GM19467 (cell line): ENCODE measurements around the gene TTC7B.

Source experiments
- ATAC-seq: cut with Tn5 transposase; IDR thresholded peaks from one replicate; pipeline ENCODE4 v1.9.1; 2021; ENCODE audit warnings: mild to moderate bottlenecking, moderate library complexity; ENCODE audit not compliant: unreplicated experiment

TTC7B gene

DNA sequence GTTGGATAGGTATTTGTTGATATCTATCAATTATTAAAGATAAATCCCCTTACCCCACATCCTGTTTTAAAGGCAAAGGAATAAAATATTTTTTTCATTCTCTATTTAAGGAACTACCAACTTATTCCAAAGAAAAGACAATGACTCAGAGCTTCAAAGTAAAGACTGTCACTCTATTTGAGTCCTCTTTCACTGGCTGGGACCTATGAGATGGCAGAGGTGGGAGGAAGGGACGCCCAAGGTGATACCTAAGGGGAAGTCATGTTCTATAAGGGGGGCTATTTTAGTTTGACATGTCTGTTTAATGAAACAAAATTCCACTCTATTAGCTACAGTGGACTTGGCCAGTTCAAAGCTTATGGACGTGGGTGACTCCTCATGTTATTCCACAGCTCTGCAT lies 209.8 kb downstream of the TTC7B start:
- no peak for ATAC-seq

DNA sequence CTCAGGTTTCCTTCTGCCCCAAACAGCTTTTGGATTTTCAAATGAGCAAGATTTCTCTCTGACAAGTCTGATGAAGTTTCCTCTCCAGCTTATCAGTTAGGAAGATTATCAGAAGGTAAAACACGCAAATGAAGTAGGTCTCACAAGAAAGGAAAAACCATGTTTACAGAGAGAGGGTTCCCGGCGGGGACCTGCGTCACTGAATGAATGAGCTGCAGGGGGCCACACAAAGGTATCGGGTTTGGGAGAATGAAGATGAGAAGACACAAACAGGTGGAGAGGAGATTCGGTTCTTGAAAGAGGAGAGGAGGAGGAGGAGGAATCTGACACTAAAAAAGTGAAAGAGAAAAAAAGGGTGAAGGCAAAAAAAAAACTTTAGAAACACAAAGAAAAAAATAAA lies 210.8 kb downstream of the TTC7B start:
- ATAC-seq = no peak

DNA sequence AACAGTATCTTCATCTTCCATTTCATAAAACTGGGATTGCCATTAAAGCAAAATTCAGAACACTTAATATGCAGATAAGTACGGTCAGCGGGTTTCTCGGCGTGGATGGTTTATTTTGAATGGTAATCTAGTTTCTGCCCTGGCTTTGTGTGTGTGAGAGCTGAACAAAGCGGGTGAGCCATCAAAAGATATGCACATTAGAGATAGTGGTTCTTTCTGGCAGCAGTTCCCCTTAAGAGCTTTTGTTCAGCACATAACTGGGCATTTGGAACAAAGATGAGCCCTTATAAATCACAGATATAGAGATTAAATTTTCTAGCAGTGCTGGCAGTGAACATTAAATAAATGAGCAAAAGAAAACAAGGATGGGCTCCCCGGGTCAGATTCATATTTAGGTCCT lies 211.9 kb downstream of the TTC7B start:
- no peak for ATAC-seq

DNA sequence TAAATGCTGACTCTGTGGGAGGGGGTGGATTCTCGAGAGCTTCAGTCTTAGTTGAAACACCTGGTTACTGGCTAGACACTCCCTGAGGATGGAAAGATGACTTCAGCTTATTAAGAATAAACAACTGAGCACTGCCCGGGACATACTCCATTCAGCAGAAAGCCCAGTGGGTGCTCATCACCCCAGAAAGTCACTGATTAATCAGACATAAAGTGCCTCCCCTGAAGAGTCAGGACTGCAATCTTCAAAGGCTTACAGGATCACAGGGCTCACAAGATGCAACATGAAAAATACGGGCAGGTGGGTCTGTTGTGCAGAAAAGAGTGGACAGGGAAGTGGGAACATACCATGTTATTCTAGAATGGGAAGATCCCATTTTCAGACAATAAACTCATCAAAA lies 212.4 kb downstream of the TTC7B start:
- ATAC-seq = no peak

DNA sequence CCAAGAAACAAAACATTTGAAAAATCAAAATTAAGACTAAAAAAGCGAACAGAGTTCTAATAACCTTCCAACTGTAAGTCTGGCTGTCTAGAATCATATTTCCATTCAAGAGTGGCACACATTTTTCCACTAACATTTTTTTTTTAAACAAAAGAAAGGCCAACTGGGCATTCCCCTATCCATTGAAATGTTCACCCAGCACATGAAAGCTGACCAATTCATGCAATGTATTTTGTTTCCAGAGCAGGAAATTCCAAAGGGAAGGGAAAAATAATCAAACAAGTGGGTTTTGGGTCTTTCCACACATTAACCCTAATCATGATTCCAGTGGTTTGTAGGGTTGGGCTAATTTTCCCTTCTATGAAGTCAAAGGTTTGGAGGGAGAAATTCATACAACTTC lies 212.9 kb downstream of the TTC7B start:
- no peak for ATAC-seq

DNA sequence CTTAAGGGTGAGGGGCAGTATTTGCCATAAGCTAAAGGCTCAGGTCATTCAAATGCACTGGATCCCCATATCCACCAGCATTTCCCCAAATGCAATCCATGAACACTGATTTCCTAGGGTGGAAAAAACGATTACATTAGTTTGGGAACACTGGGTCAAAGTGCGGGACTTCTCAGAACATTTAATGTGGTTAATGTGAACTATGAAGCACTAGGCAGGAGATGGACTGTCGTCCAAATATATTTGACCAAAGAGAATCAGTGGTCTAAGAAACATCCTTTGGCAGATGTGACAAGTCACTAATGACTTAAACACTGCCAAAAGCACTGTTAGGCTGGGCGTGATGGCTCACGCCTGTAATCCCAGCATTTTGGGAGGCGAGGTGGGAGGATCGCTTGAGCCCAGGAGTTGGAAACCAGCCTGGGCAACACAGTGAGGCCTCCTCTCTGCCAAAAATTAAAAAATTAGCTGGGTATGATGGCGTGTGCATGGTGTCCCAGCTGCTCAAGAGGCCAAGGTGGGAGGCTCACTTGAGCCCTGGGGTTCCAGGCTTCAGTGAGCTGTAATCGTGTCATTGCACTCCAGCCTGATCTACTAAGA lies 214.0 kb downstream of the TTC7B start:
- ATAC-seq = no peak

DNA sequence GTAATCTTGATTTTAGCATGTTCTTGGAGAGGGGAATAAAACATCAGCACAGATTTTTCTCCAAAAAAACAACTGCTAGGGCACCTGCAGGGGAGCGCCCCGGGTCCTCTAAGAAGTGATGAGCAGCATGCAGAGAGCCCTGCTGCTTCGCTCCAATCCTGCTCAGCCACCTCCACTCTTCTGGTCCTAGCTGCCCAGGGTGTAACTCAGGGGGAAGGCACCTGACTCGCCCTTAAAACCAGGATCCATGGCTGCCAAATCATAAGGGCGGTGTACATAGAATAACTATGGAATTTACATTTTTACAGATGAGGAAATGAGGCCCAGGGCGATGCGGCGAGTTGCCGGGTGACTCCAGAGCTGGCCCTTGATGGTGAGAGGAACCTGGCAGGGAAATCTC lies 214.7 kb downstream of the TTC7B start:
- no peak for ATAC-seq

DNA sequence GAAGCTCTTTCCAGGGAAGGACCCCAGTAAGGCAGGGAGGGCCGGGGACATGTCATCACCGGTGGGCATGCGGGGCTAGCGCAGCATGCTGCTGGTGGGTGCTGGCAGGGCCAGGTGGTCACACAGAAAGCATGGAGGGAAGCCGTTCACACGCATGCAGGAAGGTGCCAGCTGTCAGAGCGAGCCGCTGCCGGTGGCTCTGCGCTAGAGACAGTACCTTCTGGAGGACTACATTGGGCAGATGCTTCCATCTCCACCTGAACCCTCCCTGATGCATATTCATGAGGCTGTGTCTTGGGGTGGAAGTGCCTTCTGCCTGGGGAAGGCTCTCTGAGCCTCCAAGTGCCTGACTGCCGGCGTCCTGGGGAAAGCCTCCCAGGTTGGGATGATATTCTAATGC lies 215.6 kb downstream of the TTC7B start:
- no peak for ATAC-seq

DNA sequence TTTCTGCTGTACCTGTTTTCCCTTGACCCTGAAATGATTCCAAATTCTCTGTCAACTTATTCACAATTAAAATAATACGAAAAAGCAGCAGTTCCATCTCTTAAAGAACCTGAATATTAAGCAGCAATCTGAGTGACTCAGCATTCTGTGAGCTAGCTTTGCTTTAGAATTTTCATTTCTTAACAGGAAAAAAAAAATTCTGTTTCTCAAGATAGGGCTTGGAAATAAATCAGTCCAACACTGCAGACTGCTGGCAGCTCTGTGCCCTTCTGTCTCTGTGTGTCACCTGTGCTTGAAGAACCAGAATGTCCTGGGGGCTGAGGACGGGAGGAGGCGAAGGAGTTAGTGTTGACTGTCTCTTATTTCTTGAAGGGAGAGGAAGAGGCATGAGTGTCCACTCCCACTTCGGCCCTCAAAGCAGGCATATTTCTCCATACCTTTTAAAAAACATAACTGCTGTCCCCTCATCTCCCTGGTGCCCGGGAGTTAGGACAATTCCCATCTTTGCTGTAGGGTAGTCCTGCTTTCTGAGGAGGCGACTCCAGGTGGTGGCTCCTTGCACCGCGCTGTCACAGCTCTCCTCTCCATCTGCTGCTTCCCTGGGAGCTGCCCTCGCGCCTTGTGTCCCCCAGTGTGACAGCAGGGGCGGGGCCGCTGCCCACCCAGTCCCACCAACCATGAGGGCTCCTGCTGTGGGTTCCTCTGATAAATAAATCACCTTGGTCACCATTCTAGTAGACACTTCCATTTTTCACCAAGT lies 216.3 kb downstream of the TTC7B start:
- no peak for ATAC-seq

DNA sequence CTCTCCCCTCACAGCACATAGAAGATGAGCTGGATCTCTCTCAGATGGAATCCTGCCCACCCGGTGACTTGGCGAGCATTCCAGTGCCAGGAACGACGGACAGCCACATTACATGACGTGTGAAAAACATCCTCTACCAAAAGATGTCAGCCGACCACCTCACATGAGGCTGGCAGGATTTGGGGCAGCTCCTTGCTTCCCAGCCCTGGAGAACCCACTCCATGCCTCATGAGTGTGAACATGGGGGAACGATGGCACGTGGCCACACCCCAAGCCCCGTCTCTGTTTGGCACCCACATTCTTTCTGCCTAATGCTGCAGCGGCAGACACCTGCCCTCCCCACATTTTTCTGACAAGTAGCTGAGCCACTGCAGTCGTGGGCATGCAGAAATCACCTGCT lies 216.9 kb downstream of the TTC7B start:
- no peak for ATAC-seq

DNA sequence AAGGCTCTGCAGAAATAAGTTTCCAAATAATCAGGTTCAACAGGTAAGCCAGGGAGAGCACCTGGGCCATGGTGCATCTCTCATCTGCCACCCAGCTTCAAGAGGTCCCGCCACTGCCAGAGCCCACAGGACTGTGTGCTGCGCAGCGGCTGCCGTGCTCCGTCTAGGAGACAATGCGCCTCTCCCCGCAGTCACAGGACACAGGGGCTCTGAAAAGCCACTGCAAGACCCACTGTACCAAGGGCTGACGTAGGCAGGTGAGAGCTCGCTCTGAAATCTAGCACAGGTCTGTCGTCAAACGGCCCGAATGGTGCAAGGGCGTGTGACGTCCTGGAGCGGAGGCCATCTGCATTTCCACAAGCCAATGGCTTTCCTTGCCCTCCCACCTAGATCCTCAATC lies 218.3 kb downstream of the TTC7B start:
- no peak for ATAC-seq

DNA sequence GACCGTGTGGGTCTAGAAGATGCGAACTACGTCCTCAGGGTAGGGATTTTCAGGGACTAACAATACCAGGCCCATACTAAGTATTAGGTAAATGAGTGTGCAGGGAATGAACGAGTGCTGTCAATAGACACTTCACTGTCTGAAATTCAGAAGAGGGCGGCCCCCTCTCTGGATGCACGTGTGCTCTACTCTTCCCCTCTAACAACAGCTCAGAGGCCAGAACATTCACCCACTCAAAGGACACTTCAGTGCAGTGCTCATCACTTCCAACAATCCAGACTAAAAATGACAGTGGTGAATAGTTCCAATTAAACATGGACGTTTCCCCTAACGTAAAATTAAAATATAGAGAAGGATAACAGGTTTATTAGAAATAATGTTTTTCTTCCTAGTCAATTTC lies 219.5 kb downstream of the TTC7B start:
- ATAC-seq = no peak

DNA sequence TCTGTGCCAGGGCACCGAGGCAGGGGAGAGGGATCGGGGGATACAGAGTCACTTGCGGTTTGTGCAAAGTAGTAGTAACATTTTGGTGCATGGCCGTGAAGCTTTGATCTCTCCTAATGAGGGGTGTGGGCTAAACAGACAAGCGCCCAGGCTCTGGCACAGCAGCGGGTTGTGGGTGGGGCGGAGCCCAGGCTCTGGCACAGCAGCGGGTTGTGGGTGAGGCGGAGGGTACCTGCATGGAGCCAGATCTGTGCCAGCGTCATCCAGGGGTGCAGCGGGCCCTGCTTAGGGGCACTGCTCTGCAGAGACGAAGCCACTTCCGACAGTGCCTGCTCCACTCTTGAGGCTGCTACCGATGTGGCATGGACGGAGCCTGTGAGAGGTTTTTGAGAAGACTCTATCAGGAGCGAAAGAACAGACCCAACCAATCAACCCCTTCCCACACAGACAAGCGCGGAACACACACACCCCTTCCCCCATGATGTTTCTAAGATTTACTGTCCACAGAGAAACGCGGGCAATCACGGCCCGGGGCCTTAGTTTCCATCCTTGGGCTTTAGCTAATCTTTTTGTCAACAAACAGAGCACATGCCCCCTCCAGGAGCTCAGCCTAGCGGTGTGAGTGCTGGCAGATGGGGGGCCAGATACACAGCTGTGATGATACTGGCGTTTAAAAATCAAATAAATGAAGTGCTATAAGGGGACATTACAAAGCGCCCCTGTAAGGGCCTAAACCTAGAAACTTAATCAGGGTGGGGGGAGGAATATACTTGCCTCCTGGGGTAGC lies 222.8 kb downstream of the TTC7B start:
- no peak for ATAC-seq

DNA sequence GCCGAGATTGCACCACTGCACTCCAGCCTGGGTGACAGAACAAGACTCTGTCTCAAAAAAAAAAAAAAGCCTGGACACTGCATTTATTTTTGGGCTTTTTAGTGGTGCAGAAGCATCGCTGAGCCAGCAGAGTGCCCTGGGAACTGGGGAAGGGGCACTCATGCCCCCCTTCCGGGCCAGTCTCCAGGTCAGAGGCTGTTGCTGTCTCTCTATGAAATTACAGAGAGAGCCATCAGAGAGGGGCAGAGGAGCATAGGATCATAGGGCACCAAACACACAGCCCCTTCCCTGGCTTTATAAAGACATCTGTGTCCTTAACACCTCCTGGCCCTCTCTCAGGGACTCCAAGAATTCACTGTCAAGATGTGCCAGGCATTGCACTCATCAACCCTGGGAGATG lies 223.6 kb downstream of the TTC7B start:
- ATAC-seq = no peak

DNA sequence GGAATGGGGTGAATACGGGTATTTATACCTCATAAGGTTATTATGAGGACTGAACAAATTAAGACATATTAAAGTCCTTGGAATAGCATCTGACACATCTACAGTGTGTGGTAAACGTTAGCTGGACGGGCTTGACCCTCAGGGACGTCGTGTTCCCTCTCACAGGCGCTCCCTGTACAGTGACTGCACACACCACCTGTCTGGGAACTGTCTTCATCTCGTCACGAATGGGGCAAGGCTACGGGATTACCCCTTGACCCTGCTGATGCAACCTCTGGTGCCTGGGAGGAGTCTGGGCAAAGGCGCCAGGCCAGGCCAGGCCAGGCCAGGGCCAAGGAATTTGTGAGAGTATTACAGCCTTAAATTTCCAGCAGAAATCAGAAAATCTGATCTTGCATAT lies 228.3 kb downstream of the TTC7B start:
- no peak for ATAC-seq

DNA sequence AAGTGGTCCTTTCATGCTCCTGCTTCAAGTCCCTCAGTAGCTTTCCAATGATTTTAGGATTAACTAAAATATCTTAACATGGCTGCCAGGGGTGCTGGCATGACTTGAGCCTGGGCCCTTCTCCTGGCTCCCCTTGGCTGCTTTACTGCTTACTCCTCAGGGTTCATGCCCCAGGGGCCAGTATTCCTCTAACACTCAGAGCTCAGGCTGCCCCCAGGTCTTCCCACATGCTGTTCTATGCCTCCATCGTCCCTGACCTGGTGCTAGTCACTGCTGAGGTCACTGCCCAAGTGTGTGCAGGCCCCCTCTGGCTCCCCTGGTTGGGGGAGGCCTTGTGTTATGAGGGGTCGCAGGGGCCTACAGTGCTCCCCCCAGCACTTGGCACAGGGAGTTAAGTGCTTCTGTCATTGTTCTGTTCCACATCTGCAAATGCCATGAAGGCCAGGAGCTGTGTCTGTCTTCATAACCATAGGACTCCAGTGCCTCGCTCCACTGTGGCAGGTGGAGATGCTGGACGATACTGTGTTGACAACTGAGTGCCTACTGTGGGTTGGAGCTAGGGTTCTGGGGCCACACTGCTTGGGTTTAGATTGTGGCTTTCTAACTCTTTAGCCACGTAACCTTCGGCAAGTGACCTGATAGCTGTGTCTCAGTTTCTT lies 228.8 kb downstream of the TTC7B start:
- ATAC-seq = no peak

DNA sequence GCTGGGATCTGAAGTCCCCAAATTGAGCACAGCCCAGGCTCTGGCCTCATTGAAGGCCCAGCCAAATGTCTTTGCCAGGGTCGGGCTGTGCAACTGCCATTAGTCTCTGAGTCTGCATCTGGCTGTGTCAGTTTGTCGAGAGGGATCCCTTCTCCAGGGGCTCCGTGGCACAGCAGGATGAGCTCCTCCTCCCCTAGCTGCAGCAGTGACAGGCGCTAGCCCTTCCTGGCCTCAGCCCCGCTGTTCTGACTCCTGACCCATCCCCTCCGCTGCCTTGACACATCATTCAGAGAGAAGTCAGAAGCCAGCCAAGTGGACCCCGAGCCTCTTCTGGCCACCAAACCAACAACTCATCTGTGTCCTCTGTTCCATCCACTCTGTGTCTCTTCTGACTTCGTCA lies 231.1 kb downstream of the TTC7B start:
- ATAC-seq = no peak

DNA sequence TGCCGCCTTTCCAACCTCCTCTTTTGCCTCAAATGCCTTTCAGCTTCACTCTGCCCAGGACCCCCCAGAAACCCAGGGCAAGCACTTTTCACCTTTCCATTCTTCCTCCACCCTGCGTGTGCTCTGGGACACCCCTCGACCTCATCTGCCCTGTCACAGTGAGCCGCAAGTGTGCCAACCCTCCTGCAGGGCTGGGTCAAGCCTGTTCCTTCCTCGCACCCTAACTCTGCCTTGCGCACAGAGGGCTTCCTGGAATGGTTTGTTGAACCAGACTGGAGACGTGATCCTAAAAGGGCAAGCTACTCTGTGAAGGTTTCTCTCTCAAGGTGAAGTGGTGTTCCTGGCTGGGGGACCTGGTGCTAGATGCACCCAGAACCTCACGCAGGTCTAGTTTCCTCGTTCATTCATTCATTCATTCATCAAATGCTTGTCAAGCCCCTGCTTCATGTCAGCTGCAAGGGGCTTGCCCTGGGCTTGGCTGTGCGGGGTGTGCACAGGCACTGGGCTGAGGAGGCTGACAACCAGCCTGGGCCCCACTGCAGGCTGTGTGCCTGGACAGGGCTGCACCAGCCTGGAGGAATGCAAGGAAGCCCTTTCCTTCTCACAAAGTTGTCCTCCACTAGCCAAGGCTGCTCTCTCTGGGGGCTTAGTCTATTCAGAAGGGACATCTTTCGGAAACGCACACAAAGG lies 232.2 kb downstream of the TTC7B start:
- no peak for ATAC-seq

DNA sequence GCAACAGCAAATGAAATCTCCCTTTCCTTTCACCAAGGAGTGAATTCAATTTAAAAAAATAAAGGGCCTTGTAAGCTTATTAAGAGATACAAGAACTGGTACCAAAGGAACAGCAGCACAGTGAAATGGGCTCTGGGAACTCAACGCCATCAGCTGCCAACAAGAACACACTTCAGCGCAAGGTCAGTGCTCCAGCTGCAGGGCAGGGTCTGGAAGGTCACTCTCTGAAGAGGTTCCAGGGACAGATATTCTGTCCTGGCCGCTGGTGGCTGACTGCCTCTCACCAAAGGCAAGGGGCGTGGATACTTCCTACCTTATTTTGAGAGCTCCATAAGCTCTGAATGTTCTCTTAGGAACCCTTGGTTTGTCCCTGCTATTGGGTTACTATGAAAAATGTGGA lies 232.8 kb downstream of the TTC7B start:
- no peak for ATAC-seq

DNA sequence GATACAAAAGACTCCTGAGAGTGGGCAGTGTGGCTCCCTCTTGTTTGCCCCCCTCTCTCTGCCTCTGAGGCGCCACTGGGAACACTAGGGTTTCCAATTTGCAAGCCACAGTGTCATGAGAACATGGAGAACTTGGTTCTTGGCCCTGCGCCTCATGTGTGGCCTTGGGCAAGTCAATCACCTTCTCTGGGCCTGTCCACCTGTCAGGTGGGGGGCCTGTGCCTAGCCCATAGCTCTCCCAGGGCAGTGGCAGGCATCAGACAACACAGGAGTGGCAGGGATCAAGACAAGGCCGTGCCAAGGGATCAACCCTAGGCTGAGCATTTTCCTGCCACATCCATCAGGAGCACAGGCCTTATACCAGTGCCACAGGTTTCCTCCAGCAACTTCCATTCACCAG lies 234.1 kb downstream of the TTC7B start:
- no peak for ATAC-seq

DNA sequence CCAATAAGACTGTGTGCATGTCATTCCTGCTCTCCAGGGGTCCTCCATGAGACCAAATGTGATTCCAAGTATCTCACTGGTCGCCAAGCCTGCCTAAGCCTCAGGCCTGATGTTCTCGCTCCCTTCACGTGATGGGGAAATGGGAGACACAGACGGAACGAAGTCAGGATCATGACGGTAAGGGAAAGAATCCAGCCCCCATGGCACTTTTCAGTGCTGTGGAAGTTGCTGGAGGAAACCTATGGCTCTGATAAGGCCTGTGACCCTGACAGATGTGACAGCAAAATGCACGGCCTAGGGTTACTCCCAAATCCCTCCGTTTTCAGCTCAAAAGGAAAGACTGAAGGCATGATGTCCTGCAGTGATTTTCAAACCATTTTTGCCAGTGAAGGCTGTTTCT lies 234.5 kb downstream of the TTC7B start:
- ATAC-seq = no peak
